ENCODE measurements around the gene ADAMTS9. TPM values are rescaled to one million over a fixed set of nuclear protein-coding genes. Genes with fewer than 3 reads are reported as not detected.

The ADAMTS9 gene
- total RNA-seq, 3 donors from 2014 or later: 19.4 to 240 (median 50.6) TPM

GRCh38 chr3:64536166-64536565 is 151.6 kb downstream of the ADAMTS9 start:
- no peak for TF ChIP-seq POLR2AphosphoS5 (IDR thresholded peaks at IDR 0.05)
- TF ChIP-seq, protein P1, sequence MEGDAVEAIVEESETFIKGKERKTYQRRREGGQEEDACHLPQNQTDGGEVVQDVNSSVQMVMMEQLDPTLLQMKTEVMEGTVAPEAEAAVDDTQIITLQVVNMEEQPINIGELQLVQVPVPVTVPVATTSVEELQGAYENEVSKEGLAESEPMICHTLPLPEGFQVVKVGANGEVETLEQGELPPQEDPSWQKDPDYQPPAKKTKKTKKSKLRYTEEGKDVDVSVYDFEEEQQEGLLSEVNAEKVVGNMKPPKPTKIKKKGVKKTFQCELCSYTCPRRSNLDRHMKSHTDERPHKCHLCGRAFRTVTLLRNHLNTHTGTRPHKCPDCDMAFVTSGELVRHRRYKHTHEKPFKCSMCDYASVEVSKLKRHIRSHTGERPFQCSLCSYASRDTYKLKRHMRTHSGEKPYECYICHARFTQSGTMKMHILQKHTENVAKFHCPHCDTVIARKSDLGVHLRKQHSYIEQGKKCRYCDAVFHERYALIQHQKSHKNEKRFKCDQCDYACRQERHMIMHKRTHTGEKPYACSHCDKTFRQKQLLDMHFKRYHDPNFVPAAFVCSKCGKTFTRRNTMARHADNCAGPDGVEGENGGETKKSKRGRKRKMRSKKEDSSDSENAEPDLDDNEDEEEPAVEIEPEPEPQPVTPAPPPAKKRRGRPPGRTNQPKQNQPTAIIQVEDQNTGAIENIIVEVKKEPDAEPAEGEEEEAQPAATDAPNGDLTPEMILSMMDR (IDR thresholded peaks at IDR 0.05): no peak
- no peak for TF ChIP-seq POLR2A (IDR thresholded peaks at IDR 0.05)
- DNase-seq (ENCODE audit: low spot score in 2 of 2): no peak
- Histone ChIP-seq H3K27ac (no peak overlapping the region), H3K27me3 (no peaks in the 10 kb centered on the region), H3K9me3 (no peaks in the 10 kb centered on the region), H3K4me1 (no peaks in the 10 kb centered on the region), H3K36me3 (no peaks in the 10 kb centered on the region), H3K4me3 (no peak overlapping the region)
- intact Hi-C loops (cut with DNase I; ENCODE audit: low total_unique reads): no loop called here

GRCh38 chr3:64533617-64534317 is 154.0 kb downstream of the ADAMTS9 start:
- Histone ChIP-seq H3K4me1 (no peaks in the 10 kb centered on the region), H3K27me3 (no peaks in the 10 kb centered on the region), H3K27ac (peak overlapping the region in 1 of 2 donors; percentile 19), H3K4me3 (peak overlapping the region in 1 of 3 donors; percentile 26), H3K36me3 (no peaks in the 10 kb centered on the region), H3K9me3 (no peaks in the 10 kb centered on the region)
- TF ChIP-seq POLR2A (IDR thresholded peaks at IDR 0.05) (no peak), POLR2AphosphoS5 (IDR thresholded peaks at IDR 0.05) (peak; percentile 53 to 76 (median 62))
- TF ChIP-seq, protein P1 (IDR thresholded peaks at IDR 0.05): peak; percentile 79 to 93 (median 89)
- peak; percentile 81 to 91 for DNase-seq (ENCODE audit: low spot score in 2 of 2)
- intact Hi-C loops (cut with DNase I; ENCODE audit: low total_unique reads): no loop called here

DNA sequence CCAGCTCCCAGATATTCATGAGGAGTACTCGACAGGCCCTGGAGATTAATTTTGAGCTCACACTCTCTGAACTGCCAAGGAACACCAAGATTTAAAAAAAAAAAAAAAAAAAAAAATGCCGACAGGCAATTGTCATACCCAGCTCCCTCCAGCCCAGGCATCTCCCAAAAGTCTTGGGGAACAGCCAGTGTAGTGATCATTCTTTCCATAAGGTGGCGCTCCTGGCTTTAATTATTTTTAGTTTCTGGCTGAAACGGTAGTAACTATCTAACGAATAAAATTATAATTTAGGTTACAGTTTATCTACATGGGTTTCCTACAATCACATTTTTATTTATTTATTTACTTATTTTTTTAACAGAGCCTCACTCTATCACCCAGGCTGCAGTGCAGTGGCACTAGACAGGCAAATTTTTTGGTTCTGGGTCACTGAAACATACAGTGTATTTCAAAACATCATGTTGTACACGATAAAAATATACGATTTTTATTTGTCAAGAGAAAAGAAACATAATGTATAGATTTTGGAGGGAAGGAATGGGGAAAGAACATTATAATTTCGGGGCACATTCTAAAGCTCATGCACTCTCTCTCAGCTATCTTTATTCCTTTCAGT is 157.3 kb downstream of the ADAMTS9 start:
- no peaks in the 10 kb centered on the region for H3K4me1 ChIP-seq
- H3K27me3 ChIP-seq: no peaks in the 10 kb centered on the region
- H3K9me3 ChIP-seq: no peaks in the 10 kb centered on the region
- peak; percentile 57 to 77 for DNase-seq (ENCODE audit: low spot score in 2 of 2)
- H3K27ac ChIP-seq: no peak overlapping the region
- intact Hi-C loops (cut with DNase I; ENCODE audit: low total_unique reads): no loop called here
- H3K4me3 ChIP-seq: no peak overlapping the region
- H3K36me3 ChIP-seq: no peaks in the 10 kb centered on the region
- TF ChIP-seq, protein P1 (IDR thresholded peaks at IDR 0.05): peak; percentile 76 to 85 (median 84)
- TF ChIP-seq POLR2AphosphoS5 (IDR thresholded peaks at IDR 0.05): no peak

DNA sequence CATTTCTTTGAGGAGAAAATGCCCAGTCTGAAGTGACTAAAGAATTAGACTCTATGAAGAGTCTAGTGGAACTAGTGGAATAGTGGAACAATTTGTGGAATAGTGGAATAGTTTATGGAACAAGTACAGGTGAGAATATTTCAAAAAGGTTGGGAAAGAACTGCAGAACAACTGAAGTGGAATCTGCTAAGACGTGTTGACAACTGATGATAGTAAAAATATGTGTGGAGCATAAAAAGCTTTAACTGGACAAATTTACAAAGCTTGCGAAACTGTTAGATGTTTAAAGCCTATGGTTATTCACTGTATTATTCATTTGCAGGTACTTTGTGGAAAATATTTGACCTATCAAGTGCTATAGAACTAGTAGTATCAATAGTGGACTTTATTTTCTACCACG is 164.5 kb downstream of the ADAMTS9 start:
- H3K9me3 ChIP-seq: peaks cover 0 to 10% of the 10 kb centered on the region in 2 donors
- intact Hi-C loops (cut with DNase I; ENCODE audit: low total_unique reads): no loop called here
- H3K36me3 ChIP-seq: no peaks in the 10 kb centered on the region
- no peaks in the 10 kb centered on the region for H3K27me3 ChIP-seq
- no peak for DNase-seq (ENCODE audit: low spot score in 2 of 2)
- H3K4me1 ChIP-seq: no peaks in the 10 kb centered on the region
- H3K27ac ChIP-seq: no peak overlapping the region
- TF ChIP-seq POLR2AphosphoS5 (IDR thresholded peaks at IDR 0.05) (no peak), POLR2A (IDR thresholded peaks at IDR 0.05) (no peak)
- TF ChIP-seq, protein P1 (IDR thresholded peaks at IDR 0.05): no peak
- H3K4me3 ChIP-seq: no peak overlapping the region

DNA sequence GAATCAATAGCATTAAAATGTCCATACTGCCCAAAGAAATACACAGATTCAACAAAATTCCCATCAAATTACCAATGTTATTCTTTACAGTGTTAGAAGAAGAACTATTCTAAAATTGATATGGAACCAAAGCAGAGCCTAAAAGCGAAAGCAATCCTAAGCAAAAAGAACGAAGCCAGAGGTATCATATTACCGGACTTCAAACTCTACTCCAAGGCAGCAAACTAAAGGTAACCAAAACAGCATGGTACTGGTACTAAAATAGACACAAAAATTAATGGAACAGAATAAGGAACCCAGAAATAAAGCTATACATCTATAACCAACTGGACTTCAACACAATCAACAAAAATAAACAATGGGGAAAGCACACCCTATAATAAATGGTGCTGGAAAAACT is 167.5 kb downstream of the ADAMTS9 start:
- Histone ChIP-seq H3K4me1 (no peaks in the 10 kb centered on the region), H3K27me3 (no peaks in the 10 kb centered on the region), H3K27ac (no peak overlapping the region), H3K36me3 (no peaks in the 10 kb centered on the region), H3K4me3 (no peak overlapping the region), H3K9me3 (peaks cover 0 to 10% of the 10 kb centered on the region in 2 donors)
- TF ChIP-seq, protein P1 (IDR thresholded peaks at IDR 0.05): no peak
- TF ChIP-seq POLR2A (IDR thresholded peaks at IDR 0.05) (no peak), POLR2AphosphoS5 (IDR thresholded peaks at IDR 0.05) (no peak)
- intact Hi-C loops (cut with DNase I; ENCODE audit: low total_unique reads): no loop called here
- DNase-seq (ENCODE audit: low spot score in 2 of 2): no peak
